Gastrocnemius medialis (tissue), 4 donors: ENCODE results near the gene NUP54. TPM values are rescaled to one million over a fixed set of nuclear protein-coding genes. Genes with fewer than 3 reads are reported as not detected.

Experiments
- ATAC-seq, 2 donors: fragments of 150-250 bp; one replicate each; pipeline ENCODE4 v1.9.1; 2016
- DNase-seq, 2 donors: peaks; one replicate each; pipeline ENCODE4 v3.0.0-alpha.2; 2019
- H3K27ac ChIP-seq, 4 donors: fragments of 200-600 bp; sonication (generic); 1 replicate in 1 of 4; 2 replicates in 3 of 4; pipeline ENCODE4 v1.5.1; 2016 to 2018; ENCODE audit warnings: mild to moderate bottlenecking in 2 of 4, moderate library complexity in 1 of 4
- H3K27me3 ChIP-seq, 3 donors: fragments of 200-600 bp; sonication (generic) in 2 of 3; 1 replicate in 1 of 3; 2 replicates in 2 of 3; pipeline versions ENCODE4 v1.5.1 to v1.6.0; 2016 to 2019; ENCODE audit warnings: mild to moderate bottlenecking in 1 of 3, moderate library complexity in 1 of 3
- H3K36me3 ChIP-seq, 2 donors: fragments of 200-600 bp; sonication (generic) in 1 of 2; one replicate each; pipeline ENCODE4 v1.5.1; 2017 to 2018
- H3K4me1 ChIP-seq, 2 donors: fragments of 200-600 bp; sonication (generic) in 1 of 2; one replicate each; pipeline ENCODE4 v1.5.1; 2016 to 2017; ENCODE audit warnings: mild to moderate bottlenecking in 2 of 2
- H3K4me3 ChIP-seq, 4 donors: fragments of 200-600 bp; sonication (generic) in 3 of 4; 1 replicate in 1 of 4; 2 replicates in 3 of 4; pipeline ENCODE4 v1.5.1; 2016 to 2019; ENCODE audit warnings: mild to moderate bottlenecking in 2 of 4
- H3K9me3 ChIP-seq, 3 donors: fragments of 200-600 bp; sonication (generic) in 2 of 3; 1 replicate in 1 of 3; 2 replicates in 2 of 3; pipeline ENCODE4 v1.5.1; 2016 to 2019
- CTCF ChIP-seq, 5 experiments: fragments of 450-650 bp in 3 of 5; fragments of 200-600 bp in 2 of 5; sonication (generic) in 2 of 5; IDR thresholded peaks in 4 of 5; conservative IDR thresholded peaks in 1 of 5; 1 replicate in 4 of 5; 2 replicates in 1 of 5; pipeline ENCODE4 v1.5.1; 2016 to 2019; ENCODE audit warnings: antibody characterized with exemption in 5 of 5, mild to moderate bottlenecking in 3 of 5, moderate library complexity in 3 of 5
- POLR2A ChIP-seq, 2 donors: fragments of 450-650 bp; IDR thresholded peaks; one replicate each; pipeline ENCODE4 v1.6.1; 2017; ENCODE audit warnings: antibody characterized with exemption in 2 of 2, mild to moderate bottlenecking in 2 of 2, moderate library complexity in 2 of 2
- in situ Hi-C, 4 donors: fragments of 200-750 bp; cut with MboI; loops; one replicate each; pipeline versions ENCODE4 v1.15.0 to v1.8.0; 2017; ENCODE audit warnings: low sequenced_read_pairs in 4 of 4
- intact Hi-C: fragments of 100-400 bp; cut with DNase I; formaldehyde crosslinking; loops from one replicate; pipeline ENCODE4 v1.15.1; 2023; ENCODE audit warnings: low total_unique reads
- total RNA-seq, 4 donors: library from RNA; depleted of rRNA; stranded (reverse); fragments of >200 nt; gene quantifications; one replicate each; pipeline versions ENCODE4 v1.1.0 to v1.2.3, GENCODE V29; 2016

Gene NUP54
- total RNA-seq, 4 donors from 2014 or later = 15.7 to 22.8 (median 20.0) TPM

DNA sequence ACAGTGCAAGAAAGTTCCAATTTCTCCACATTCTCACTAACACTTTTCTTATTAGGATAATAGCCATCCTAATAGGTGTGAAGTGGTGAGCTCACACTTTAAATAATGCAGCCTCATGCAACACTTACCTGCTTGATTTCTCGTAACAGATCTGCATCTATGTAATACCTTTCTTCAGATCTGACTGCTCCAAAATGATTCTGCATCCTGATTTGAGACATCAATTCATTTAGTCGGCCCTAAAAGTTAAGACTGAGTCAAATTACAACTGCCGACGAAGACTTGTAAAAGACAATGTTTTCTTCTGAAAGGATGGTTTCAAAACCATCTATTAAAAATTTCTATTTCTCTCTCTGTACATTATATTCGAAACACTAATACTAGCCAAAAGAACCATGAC lies 30.7 kb downstream of the NUP54 start:
- H3K36me3 ChIP-seq = peaks cover 0 to 62% of the 10 kb centered on the region in 2 donors
- DNase-seq = no peak

DNA sequence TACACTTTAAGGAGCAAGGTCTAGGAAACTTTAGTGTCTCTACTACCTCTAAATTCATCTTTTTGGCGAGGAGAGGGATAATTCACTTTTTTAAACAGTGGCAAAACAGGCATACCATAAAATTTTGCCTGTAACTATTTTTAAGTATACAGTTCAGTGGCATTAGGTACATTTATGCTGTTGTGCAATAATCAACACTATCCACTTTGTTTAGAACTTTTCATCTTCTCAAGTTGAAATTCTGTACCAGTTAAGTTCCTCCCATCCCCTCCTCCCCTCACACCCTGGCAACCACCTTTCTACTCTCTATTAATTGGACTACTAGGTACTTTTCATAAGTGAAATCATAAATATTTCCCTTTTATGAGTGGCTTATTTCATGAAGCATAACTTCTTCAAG lies 31.4 kb downstream of the NUP54 start:
- no peak overlapping the region for H3K27ac ChIP-seq
- no peaks in the 10 kb centered on the region for H3K9me3 ChIP-seq
- in situ Hi-C loops = no loop called here
- H3K4me3 ChIP-seq = no peak overlapping the region
- no peak for TF ChIP-seq CTCF (IDR thresholded peaks at IDR 0.05 in 4 of 5, conservative IDR thresholded peaks at IDR 0.05 in 1 of 5)
- TF ChIP-seq POLR2A (IDR thresholded peaks at IDR 0.05) = no peak
- intact Hi-C loops = no loop called here
- H3K4me1 ChIP-seq = no peaks in the 10 kb centered on the region
- no peaks in the 10 kb centered on the region for H3K27me3 ChIP-seq
- peaks cover 0 to 69% of the 10 kb centered on the region in 2 donors for H3K36me3 ChIP-seq
- ATAC-seq = no peak
- no peak for DNase-seq

More for the DNA sequence above, 30.7 kb downstream of the NUP54 start:
- Histone ChIP-seq H3K27me3 (no peaks in the 10 kb centered on the region), H3K4me3 (no peak overlapping the region), H3K27ac (no peak overlapping the region), H3K9me3 (no peaks in the 10 kb centered on the region), H3K4me1 (no peaks in the 10 kb centered on the region)
- in situ Hi-C loops (no loop called here), intact Hi-C loops (no loop called here)
- ATAC-seq = no peak
- no peak for TF ChIP-seq CTCF (IDR thresholded peaks at IDR 0.05 in 4 of 5, conservative IDR thresholded peaks at IDR 0.05 in 1 of 5)
- TF ChIP-seq POLR2A (IDR thresholded peaks at IDR 0.05) = no peak

- ATAC-seq = no peak
Measured at GRCh38 chr4:76108467-76109181, 39.6 kb downstream of the NUP54 start.

DNA sequence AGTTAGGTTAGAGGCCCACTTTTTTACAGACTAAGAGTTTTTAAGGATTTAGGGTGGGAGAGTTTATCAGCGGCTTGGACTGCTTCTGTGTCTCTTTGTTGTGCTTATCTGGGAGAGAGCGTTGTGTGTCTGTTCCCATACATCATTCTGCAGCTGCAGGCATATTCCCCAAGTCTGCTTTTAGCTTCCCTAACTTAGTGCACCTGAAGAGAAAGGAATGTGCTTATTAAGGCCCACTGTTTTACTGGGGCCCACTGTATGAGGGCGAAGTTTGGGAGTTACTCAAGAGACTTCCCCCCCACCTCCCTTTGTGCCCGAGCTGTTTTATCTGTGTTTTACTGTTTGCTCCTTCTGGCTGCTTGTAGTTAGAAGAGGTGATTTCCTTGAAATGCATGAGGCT lies 41.8 kb downstream of the NUP54 start:
- intact Hi-C loops (no loop called here), in situ Hi-C loops (no loop called here)
- Histone ChIP-seq H3K27me3 (no peaks in the 10 kb centered on the region), H3K4me1 (peaks cover 0 to 12% of the 10 kb centered on the region in 2 donors), H3K4me3 (no peak overlapping the region), H3K9me3 (no peaks in the 10 kb centered on the region), H3K36me3 (peaks cover 0 to 27% of the 10 kb centered on the region in 2 donors), H3K27ac (no peak overlapping the region)
- DNase-seq (no peak), ATAC-seq (no peak)
- TF ChIP-seq CTCF (IDR thresholded peaks at IDR 0.05 in 4 of 5, conservative IDR thresholded peaks at IDR 0.05 in 1 of 5) (no peak), POLR2A (IDR thresholded peaks at IDR 0.05) (no peak)

More at GRCh38 chr4:76108467-76109181, 39.6 kb downstream of the NUP54 start:
- Histone ChIP-seq H3K27ac (no peak overlapping the region), H3K27me3 (no peaks in the 10 kb centered on the region), H3K36me3 (peaks cover 0 to 47% of the 10 kb centered on the region in 2 donors), H3K4me1 (peaks cover 0 to 12% of the 10 kb centered on the region in 2 donors), H3K9me3 (no peaks in the 10 kb centered on the region), H3K4me3 (no peak overlapping the region)
- intact Hi-C loops = no loop called here
- no peak for DNase-seq
- no peak for TF ChIP-seq CTCF (IDR thresholded peaks at IDR 0.05 in 4 of 5, conservative IDR thresholded peaks at IDR 0.05 in 1 of 5)
- no peak for TF ChIP-seq POLR2A (IDR thresholded peaks at IDR 0.05)
- in situ Hi-C loops = no loop called here
